IPS-NIHi7 (cell line): ENCODE data around the gene ZBTB5.
"Not testable (repeated sequence)": the region's sequence is repeated elsewhere in the genome, so short reads cannot be mapped to it uniquely, and the experiment has no call there.

Source experiments
- DNase-seq: peaks from one replicate; pipeline ENCODE4 v3.0.0; 2012; ENCODE audit warnings: mixed read lengths; ENCODE audit errors: extremely low spot score

The ZBTB5 gene

DNA sequence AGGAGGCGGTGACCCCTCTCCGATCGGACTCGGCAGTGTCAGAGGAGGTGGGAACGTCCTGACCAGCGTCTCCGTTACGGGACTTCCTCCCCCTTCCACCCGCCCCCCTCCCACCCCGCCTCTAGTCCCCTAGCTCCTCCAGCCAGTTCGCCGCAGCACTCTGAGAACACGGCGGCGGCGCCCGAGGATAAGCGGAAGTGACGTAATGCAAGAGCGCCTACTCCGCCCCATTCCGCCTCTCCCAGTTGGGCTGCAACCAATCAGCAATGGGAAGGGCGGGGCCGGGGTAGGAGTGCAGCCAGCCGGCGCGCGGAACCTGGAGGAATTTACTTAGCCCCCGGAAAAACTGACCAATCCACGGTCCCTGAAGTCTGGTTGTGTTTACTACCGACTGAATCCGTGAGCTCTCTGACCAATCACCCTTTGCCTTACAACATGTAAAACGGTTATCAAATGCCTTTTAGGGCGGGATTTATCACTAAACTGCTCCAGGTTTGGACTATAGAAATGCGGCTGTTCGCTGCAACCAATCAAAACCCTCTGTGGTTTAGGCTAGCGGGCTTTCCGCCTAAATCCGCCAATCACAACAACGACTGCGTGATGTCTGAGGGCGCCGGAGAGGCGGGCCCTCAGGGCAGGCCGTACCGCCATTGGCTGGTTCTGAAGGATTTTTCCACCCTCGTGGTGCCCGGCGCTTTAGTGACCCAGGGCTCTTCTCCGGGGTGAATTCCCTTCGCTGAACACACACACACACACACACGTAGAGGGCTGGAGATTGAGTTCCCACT is at the start of gene ZBTB5:
ZBTB5 (minus strand) TSS at position 202 of the 788 bp plus-strand sequence. CDS start 22,899 bp downstream, outside the sequence.
- DNase-seq, result peak; percentile 95

- DNase-seq, result no peak
Observed at GRCh38 chr9:37514999-37515398, 49.7 kb upstream of the ZBTB5 start.

GRCh38 chr9:37514415-37514814 is 49.2 kb upstream of the ZBTB5 start:
- not testable (repeated sequence) for DNase-seq

DNA sequence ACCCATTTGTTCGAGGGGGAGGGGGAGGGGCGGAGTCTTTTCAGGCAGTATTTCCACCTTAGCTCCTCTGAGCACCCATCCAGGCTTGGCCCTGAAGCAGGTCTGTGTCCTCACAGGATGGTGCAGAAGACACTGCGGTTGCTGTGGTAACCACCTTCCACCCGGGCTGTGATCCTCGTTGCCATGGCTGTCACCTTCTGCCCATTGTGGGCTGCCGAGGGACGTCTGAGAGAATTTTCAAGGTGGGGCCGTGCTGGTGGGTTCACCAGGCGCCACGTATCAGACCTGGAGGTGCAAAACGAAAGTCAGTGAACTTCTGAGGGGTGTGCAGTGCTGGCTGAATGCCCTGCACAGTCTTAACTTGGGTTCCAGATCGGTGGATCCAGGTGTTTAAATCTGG is 47.2 kb upstream of the ZBTB5 start:
- no peak for DNase-seq

GRCh38 chr9:37511016-37512010 is 46.1 kb upstream of the ZBTB5 start:
- DNase-seq, result peak; percentile 85

DNA sequence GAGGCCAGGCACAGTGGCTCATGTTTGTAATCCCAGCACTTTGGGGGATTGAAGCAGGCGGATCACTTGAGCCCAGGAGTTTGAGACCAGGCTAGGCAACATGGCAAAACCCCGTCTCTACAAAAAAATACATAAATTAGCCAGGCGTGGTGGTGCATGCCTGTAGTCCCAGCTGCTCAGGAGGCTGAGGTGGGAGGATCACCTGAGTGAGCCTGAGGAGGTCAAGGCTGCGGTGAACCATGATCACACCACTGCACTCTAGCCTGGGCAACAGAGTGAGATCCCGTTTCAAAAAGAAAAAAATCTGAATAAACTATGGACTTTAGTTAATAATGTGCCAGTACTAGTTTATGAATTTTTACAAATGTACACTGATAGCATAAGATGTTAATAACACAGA is 44.8 kb upstream of the ZBTB5 start:
- not testable (repeated sequence) for DNase-seq

GRCh38 chr9:37509536-37509935 is 44.3 kb upstream of the ZBTB5 start:
- DNase-seq, result no peak

- no peak for DNase-seq
Observed at GRCh38 chr9:37508834-37509206, 43.6 kb upstream of the ZBTB5 start.

DNA sequence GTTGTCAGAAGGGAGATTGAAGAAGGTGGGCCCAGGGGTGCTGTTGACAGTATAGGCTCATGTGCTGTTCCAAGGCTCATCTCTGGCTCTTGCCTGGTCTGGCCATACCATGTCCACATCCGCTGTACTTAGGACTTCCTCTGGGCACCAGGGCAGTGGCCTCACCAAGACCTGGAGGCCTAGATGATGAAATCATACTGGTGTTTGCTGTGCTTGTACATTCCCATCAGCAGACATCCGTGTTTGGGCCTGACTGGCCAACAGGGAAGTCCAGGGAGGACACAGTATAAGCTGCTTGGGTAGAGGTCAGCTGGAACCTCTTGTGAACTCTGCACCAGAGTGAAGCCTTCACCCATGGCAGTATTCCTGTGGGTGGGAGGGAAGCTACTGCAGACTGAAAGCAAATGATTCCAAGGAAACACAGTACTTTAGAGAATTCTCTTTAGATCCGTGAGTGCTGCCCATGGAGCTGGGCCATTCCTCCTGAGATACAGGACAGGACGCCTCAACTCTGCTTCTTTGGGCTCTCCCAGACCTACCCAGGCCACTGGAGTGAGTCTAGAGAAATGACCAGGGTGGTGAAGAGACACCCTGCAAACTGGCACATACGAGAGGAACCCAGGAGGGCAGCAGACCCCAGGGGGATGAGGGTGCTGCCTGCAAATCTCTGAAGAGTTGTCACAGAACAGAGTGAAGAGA is 43.0 kb upstream of the ZBTB5 start:
- DNase-seq, result no peak

- no peak for DNase-seq
Observed at GRCh38 chr9:37507566-37508134, 42.4 kb upstream of the ZBTB5 start.

GRCh38 chr9:37504605-37505004 is 39.4 kb upstream of the ZBTB5 start:
- DNase-seq, result no peak

- DNase-seq, result no peak
Observed at GRCh38 chr9:37503736-37504135, 38.5 kb upstream of the ZBTB5 start.

GRCh38 chr9:37501957-37502596 is 36.8 kb upstream of the ZBTB5 start:
- no peak for DNase-seq

DNA sequence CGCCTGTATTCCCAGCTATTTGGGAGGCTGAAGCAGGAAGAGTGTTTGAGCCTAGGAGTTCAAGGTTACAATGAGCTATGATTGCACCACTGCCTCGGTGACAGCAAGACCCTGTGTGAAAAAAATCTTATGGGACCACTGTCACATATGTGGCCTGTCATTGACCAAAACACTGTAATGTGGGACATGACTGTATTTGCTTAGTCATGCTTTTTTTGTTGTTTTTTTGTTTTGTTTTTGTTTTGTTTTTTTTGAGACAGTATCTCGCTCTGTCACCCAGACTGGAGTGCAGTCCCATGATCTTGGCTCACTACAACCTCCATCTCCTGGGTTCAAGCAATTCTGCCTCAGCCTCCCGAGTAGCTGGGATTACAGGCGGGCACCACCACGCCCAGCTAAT is 34.0 kb upstream of the ZBTB5 start:
- DNase-seq, result no peak

GRCh38 chr9:37498457-37498856 is 33.2 kb upstream of the ZBTB5 start:
- no peak for DNase-seq

DNA sequence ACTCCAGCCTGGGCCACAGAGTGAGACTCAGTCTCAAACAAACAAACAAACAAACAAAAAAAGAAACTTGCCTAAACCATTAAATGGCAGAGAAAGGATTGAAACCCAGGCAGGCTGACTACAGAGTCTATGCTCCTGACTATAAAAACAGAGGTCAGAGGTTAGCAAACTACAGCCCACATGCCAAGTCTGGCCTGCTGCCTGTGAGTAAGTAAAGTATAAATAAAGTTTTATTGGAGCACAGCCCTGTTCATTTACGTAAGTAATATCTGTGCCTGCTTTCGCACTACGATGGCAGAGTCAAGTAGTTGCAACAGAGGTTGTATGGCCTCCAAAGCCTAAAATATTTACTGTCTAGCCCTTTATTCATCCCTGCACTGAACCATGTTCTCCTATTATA is 32.1 kb upstream of the ZBTB5 start:
- no peak for DNase-seq

GRCh38 chr9:37496020-37496419 is 30.8 kb upstream of the ZBTB5 start:
- DNase-seq, result no peak

DNA sequence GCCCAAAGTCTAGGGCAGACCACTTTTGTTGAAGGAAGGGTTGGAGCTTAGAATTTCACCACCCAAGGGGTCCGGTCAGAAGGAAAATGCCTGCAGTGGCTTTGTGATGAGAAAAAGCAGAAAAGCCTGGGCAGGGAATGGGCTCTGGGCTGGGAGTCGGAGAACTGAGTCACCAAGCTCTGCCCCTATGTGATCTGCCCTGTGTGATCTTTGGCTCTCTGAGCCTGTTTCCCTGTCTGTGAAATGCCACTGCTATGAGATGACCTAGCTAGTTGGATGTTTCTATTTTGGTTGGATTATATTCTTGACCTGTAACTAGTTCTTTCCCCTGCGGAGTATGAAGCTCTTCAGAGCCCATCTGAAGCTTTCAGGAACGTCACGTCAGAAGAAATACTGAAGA is 30.3 kb upstream of the ZBTB5 start:
- no peak for DNase-seq

GRCh38 chr9:37491939-37492338 is 26.7 kb upstream of the ZBTB5 start:
- DNase-seq, result no peak

DNA sequence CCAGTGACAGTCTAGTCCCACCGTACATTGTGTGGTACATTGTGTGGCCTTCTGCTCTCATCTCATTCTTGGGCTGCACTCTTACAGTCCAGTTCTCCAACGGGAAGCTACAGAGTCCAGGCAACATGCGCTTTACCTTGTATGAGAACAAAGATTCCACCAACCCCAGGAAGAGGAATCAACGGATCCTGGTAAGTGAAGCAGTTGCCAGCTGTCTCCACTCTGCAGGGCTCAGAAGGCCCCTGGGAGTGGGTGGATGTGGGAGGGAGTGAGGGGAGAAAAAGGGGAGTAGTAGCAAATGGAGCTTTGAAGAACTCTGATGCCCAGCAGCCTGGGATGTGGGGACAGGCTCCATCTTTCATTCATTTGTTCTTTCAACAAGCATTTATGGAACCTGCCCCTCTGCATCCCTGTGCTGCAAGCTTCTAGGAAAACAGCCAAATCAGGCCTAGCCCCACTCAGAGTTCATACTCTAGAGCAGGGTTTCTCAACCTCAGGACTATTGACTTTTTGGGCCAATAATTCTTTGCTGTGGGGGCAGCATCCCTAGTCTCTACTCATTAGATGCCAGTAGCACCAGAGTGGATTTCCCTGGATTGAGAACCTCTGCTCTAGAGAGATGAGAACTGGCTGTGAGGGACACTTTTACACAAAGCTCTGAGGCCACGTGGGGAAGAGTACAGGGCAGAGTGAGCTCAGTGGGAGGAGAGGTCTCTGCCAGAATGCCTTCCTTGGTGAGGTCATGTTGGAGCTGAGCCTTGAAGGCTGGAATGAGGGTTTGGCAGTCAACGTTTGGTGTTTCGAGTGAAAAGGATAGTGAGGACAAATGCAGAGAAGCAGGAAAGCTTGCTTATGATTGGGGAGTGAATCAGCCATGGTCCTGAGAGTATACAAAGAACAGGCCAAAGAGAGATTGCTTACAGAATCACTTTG is 21.6 kb upstream of the ZBTB5 start:
- no peak for DNase-seq
